B cell (primary cell): ENCODE results near the gene MRTFB.

Experiments used
- EZH2 ChIP-seq: IDR thresholded peaks from 2 replicates; pipeline ENCODE4 v1.6.1; 2012; ENCODE audit warnings: borderline replicate concordance, low read depth, mild to moderate bottlenecking, moderate library complexity, low read length; ENCODE audit not compliant: insufficient read depth, poor library complexity, severe bottlenecking
- TF ChIP-seq, protein P1 (sequence below): fragments of 200-600 bp; IDR thresholded peaks from one replicate; pipeline ENCODE4 v1.8.0; 2022; ENCODE audit warnings: antibody characterized with exemption, mild to moderate bottlenecking

DNA sequence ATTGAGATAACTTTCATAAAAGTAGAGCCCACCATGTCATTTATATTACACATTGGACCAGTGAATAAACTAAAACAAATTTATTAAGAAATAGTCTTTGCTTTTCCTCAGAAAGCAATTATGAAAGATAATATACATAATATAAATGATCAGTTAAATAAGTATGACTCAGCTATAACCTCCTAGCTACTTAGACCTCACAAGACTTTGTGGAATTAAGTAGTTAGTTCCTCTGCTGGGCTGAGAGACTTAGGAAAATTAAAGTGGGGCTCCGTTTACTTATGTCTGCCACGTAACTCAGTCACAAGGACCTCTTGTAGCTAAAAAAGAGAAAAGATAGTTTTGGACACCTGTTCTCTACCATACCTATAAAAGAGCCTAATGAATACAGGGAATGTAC is 76.9 kb downstream of the MRTFB start:
- TF ChIP-seq, protein P1, sequence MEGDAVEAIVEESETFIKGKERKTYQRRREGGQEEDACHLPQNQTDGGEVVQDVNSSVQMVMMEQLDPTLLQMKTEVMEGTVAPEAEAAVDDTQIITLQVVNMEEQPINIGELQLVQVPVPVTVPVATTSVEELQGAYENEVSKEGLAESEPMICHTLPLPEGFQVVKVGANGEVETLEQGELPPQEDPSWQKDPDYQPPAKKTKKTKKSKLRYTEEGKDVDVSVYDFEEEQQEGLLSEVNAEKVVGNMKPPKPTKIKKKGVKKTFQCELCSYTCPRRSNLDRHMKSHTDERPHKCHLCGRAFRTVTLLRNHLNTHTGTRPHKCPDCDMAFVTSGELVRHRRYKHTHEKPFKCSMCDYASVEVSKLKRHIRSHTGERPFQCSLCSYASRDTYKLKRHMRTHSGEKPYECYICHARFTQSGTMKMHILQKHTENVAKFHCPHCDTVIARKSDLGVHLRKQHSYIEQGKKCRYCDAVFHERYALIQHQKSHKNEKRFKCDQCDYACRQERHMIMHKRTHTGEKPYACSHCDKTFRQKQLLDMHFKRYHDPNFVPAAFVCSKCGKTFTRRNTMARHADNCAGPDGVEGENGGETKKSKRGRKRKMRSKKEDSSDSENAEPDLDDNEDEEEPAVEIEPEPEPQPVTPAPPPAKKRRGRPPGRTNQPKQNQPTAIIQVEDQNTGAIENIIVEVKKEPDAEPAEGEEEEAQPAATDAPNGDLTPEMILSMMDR, result no peak
- no peak for TF ChIP-seq EZH2
